Measurements from ENCODE around the gene FAH.

GRCh38 chr15:80194914-80195313 lies 42.1 kb downstream of the FAH start:
- TF ChIP-seq MYC (IDR thresholded peaks at IDR 0.05; ENCODE audit: low read depth, low read length) (no peak), CTCF (IDR thresholded peaks at IDR 0.05; ENCODE audit: low read depth, low read length) (no peak), POLR2A (IDR thresholded peaks at IDR 0.05; ENCODE audit: extremely low read depth, insufficient read length) (no peak)
